Measurements from ENCODE around the gene FCGR1A. TPM values are rescaled to one million over a fixed set of nuclear protein-coding genes. Genes with fewer than 3 reads are reported as not detected.
"Not testable (repeated sequence)": the region's sequence is repeated elsewhere in the genome, so short reads cannot be mapped to it uniquely, and the experiment has no call there.

FCGR1A gene
- total RNA-seq, 1 experiment from 2014 or later, result not detected

- H3K36me3 Mint-ChIP-seq; H3K27ac Mint-ChIP-seq; H3K27me3 Mint-ChIP-seq (ENCODE audit: low read depth); H3K4me3 Mint-ChIP-seq; POLR2A ChIA-PET; ATAC-seq; H3K4me1 Mint-ChIP-seq; H3K9me3 Mint-ChIP-seq; CTCF ChIA-PET; DNase-seq (ENCODE audit: low spot score): not testable (repeated sequence)
Observed at GRCh38 chr1:149804417-149805080, 22.1 kb downstream of the FCGR1A start.

DNA sequence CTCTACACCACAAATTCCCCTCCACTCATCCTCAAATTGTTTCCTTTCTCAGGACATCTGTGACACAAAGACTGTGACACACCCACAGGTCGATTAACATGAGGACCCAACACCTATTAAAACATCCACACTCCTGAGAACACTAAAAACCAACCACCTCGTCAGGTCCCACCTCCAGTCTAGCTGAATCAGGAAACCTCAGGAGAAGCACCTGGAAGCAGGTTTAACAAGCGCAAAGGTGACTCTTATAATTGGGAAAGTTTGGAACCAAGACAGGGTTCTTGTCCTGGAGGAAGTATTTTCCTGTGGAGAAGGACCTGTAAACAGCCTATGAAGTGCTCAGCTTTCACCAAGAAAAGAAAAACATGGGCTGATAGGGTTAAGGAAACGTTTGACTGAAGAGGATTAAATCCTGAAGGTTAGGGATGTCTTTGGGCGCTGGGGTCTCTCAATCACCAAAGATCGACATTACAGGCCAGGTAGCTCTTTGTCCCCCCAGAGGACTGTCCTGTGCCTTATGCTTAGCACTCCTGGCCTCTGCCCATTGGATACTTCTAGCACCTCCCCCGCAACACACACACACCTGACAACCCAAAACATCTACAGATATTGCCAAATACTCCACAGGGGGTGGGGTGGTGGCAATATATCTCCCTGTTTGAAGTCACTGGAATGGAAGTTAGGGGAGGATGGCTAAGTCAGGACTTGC is 28.4 kb downstream of the FCGR1A start:
- TF ChIP-seq EMX1 (CRISPR knock-in tag; IDR thresholded peaks at IDR 0.05), result peak; percentile 36; the same call in 1 of the 2 replicates
- TF ChIP-seq, protein P1, sequence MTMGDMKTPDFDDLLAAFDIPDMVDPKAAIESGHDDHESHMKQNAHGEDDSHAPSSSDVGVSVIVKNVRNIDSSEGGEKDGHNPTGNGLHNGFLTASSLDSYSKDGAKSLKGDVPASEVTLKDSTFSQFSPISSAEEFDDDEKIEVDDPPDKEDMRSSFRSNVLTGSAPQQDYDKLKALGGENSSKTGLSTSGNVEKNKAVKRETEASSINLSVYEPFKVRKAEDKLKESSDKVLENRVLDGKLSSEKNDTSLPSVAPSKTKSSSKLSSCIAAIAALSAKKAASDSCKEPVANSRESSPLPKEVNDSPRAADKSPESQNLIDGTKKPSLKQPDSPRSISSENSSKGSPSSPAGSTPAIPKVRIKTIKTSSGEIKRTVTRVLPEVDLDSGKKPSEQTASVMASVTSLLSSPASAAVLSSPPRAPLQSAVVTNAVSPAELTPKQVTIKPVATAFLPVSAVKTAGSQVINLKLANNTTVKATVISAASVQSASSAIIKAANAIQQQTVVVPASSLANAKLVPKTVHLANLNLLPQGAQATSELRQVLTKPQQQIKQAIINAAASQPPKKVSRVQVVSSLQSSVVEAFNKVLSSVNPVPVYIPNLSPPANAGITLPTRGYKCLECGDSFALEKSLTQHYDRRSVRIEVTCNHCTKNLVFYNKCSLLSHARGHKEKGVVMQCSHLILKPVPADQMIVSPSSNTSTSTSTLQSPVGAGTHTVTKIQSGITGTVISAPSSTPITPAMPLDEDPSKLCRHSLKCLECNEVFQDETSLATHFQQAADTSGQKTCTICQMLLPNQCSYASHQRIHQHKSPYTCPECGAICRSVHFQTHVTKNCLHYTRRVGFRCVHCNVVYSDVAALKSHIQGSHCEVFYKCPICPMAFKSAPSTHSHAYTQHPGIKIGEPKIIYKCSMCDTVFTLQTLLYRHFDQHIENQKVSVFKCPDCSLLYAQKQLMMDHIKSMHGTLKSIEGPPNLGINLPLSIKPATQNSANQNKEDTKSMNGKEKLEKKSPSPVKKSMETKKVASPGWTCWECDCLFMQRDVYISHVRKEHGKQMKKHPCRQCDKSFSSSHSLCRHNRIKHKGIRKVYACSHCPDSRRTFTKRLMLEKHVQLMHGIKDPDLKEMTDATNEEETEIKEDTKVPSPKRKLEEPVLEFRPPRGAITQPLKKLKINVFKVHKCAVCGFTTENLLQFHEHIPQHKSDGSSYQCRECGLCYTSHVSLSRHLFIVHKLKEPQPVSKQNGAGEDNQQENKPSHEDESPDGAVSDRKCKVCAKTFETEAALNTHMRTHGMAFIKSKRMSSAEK (CRISPR knock-in tag; IDR thresholded peaks at IDR 0.05; ENCODE audit: borderline replicate concordance), result 0 out of 2 replicates have a peak, but pooled peaks have one; percentile 47
- POLR2A ChIA-PET; H3K9me3 Mint-ChIP-seq; DNase-seq (ENCODE audit: low spot score); CTCF ChIA-PET; H3K36me3 Mint-ChIP-seq; H3K27me3 Mint-ChIP-seq (ENCODE audit: low read depth); H3K4me1 Mint-ChIP-seq: not testable (repeated sequence)
- peak overlapping the region; percentile 70; the same call in 1 of the 2 replicates for H3K27ac Mint-ChIP-seq
- peak overlapping the region; percentile 89 for H3K4me3 Mint-ChIP-seq
- ATAC-seq, result peak; percentile 42

DNA sequence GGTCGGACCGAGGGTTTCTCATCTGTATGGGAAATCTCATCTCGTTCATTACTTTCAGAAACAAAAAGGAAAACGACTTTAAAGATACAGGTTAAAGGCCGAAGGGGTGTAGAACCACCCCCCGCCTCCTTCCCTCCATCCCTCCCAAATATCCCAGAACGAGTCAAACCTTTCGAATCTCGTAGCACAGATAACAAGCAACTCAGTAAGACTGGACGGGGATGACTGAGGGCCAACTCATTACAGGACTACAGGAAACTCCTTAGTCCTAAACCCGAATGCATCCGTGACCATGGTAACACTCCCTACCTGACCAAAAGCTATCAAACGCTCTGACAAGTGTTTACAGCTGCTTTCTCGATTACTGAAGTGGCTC is 29.0 kb downstream of the FCGR1A start:
- H3K27ac Mint-ChIP-seq, result peak overlapping the region; percentile 65
- peak; percentile 1; the same call in 1 of the 2 replicates for ATAC-seq
- POLR2A ChIA-PET, result interaction anchor here (1.0 to 2.3 kb wide), 2 partner anchors 74 to 76 kb away, joined by 4 to 6 read pairs; a partner anchor contains a TSS
- TF ChIP-seq, protein P1 (CRISPR knock-in tag; IDR thresholded peaks at IDR 0.05; ENCODE audit: borderline replicate concordance), result 0 out of 2 replicates have a peak, but pooled peaks have one; percentile 39
- TF ChIP-seq, protein P2, sequence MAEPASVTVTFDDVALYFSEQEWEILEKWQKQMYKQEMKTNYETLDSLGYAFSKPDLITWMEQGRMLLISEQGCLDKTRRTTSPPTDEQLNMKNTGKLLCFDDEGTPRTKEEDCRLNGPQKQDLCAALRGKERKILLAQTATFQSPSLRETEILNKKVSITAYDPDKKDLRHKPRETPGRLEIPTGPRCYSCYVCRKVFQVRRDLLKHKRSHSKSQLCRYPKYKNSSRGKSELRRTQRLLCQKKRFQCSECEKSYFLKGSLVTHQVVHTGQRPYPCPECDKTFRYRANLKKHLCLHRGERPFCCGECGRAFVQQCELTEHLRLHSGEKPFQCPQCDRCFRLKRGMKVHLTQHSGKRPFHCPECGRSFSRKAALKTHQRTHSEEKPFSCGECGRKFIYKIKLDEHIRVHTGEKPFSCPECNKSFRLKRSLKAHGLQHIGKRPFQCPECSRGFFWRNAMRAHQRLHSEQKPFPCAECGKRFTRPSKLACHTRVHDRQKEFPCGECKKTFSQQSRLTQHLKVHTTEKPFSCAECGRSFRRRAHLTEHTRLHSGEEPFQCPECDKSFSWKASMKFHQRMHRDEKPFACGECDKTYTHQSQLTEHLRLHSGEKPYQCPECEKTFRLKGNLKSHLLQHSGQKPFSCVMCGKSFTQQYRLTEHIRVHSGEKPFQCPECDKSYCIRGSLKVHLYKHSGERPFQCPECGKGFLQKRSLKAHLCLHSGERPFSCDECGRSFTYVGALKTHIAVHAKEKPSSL (CRISPR knock-in tag; conservative IDR thresholded peaks at IDR 0.05), result 0 out of 2 replicates have a peak, but pooled peaks have one; percentile 24
- TF ChIP-seq ZNF671 (CRISPR knock-in tag; IDR thresholded peaks at IDR 0.05) (0 out of 2 replicates have a peak, but pooled peaks have one; percentile 53), AR (CRISPR knock-in tag; IDR thresholded peaks at IDR 0.05) (peak; percentile 89)
- H3K36me3 Mint-ChIP-seq; H3K4me1 Mint-ChIP-seq; CTCF ChIA-PET; DNase-seq (ENCODE audit: low spot score); H3K27me3 Mint-ChIP-seq (ENCODE audit: low read depth); H3K9me3 Mint-ChIP-seq: not testable (repeated sequence)
- peak overlapping the region; percentile 89 for H3K4me3 Mint-ChIP-seq
